HepG2 (cell line): ENCODE measurements around the gene ULK4. TPM values are rescaled to one million over a fixed set of nuclear protein-coding genes. Genes with fewer than 3 reads are reported as not detected.

ENCODE experiments used
- CBX5 ChIP-seq: sonication (generic); formaldehyde crosslinking; IDR thresholded peaks from 2 replicates; pipeline ENCODE4 v1.4.0; 2020; ENCODE audit warnings: missing genetic modification reagents, borderline replicate concordance
- GABPA ChIP-seq, 2 experiments: IDR thresholded peaks; 2 replicates each; pipeline ENCODE4 v1.6.1; 2011 to 2016; ENCODE audit warnings: low read depth in 2 of 2, low read length in 1 of 2, missing biosample characterization in 1 of 2, missing genetic modification characterization in 1 of 2
- HHEX ChIP-seq: IDR thresholded peaks from 2 replicates; pipeline ENCODE4 v1.6.1; 2016; ENCODE audit warnings: control low read depth
- KLF12 ChIP-seq: sonication (generic); formaldehyde crosslinking; IDR thresholded peaks from 2 replicates; pipeline ENCODE4 v1.4.0; 2020; ENCODE audit warnings: missing genetic modification reagents, borderline replicate concordance
- KLF16 ChIP-seq, 2 experiments: sonication (generic) in 1 of 2; formaldehyde crosslinking in 1 of 2; IDR thresholded peaks; 2 replicates each; pipeline versions ENCODE4 v1.6.1 to v1.8.0; 2016 to 2023; ENCODE audit warnings: missing genetic modification reagents in 2 of 2, missing compliant biosample characterization in 1 of 2
- LRRFIP1 ChIP-seq: sonication (generic); formaldehyde crosslinking; conservative IDR thresholded peaks from 2 replicates; pipeline ENCODE4 v1.4.0; 2020; ENCODE audit warnings: missing genetic modification reagents
- NFKB2 ChIP-seq: sonication (generic); formaldehyde crosslinking; IDR thresholded peaks from 2 replicates; pipeline ENCODE4 v1.4.0; 2020; ENCODE audit warnings: missing genetic modification reagents, borderline replicate concordance
- POGZ ChIP-seq: sonication (generic); formaldehyde crosslinking; IDR thresholded peaks from 2 replicates; pipeline ENCODE4 v1.4.0; 2020; ENCODE audit warnings: mild to moderate bottlenecking, missing genetic modification reagents
- PTBP1 ChIP-seq: fragments of 200-400 bp; formaldehyde crosslinking; IDR thresholded peaks from 2 replicates; pipeline ENCODE4 v1.6.1; 2018; ENCODE audit warnings: low read length, low read depth; ENCODE audit not compliant: poor library complexity, severe bottlenecking
- SALL2 ChIP-seq: sonication (generic); formaldehyde crosslinking; IDR thresholded peaks from 2 replicates; pipeline ENCODE4 v1.8.1; 2023; ENCODE audit warnings: mild to moderate bottlenecking, missing genetic modification reagents, inconsistent platforms
- SP1 ChIP-seq, 2 experiments: fragments of 450-650 bp in 1 of 2; sonication (generic) in 1 of 2; formaldehyde crosslinking in 1 of 2; IDR thresholded peaks; 2 replicates each; pipeline versions ENCODE4 v1.4.0 to v1.6.1; 2016 to 2020; ENCODE audit warnings: missing genetic modification reagents in 1 of 2
- SUZ12 ChIP-seq: fragments of 150-350 bp; IDR thresholded peaks from 2 replicates; pipeline ENCODE4 v1.6.1; 2014; ENCODE audit warnings: low read depth, low read length
- ZKSCAN1 ChIP-seq: fragments of 150-350 bp; IDR thresholded peaks from 2 replicates; pipeline ENCODE4 v1.6.1; 2014; ENCODE audit warnings: low read length
- ZNF367 ChIP-seq: sonication (generic); formaldehyde crosslinking; IDR thresholded peaks from 2 replicates; pipeline ENCODE4 v1.4.0; 2020; ENCODE audit warnings: missing genetic modification reagents, borderline replicate concordance
- ZNF562 ChIP-seq: sonication (generic); formaldehyde crosslinking; IDR thresholded peaks from 2 replicates; pipeline ENCODE4 v1.8.0; 2022; ENCODE audit warnings: missing genetic modification reagents, borderline replicate concordance
- ZNF569 ChIP-seq: sonication (generic); formaldehyde crosslinking; IDR thresholded peaks from 2 replicates; pipeline ENCODE4 v1.5.0; 2020; ENCODE audit warnings: mild to moderate bottlenecking, missing genetic modification reagents, moderate library complexity, borderline replicate concordance
- ZNF746 ChIP-seq: sonication (generic); formaldehyde crosslinking; IDR thresholded peaks from 2 replicates; pipeline ENCODE4 v1.8.0; 2022; ENCODE audit warnings: mild to moderate bottlenecking, missing genetic modification reagents
- polyA plus RNA-seq, 8 experiments: library from polyadenylated mRNA; depleted of rRNA in 3 of 8; stranded (reverse) in 7 of 8; unstranded in 1 of 8; fragments of >200 nt; fragmentation: Illumina TruSeq in 4 of 8; extraction: Trizol in 4 of 8; gene quantifications; 2 replicates each; pipeline versions ENCODE4 v1.2.1 to v1.2.3, GENCODE V29; 2011 to 2016; ENCODE audit warnings: low read depth in 4 of 8, missing spikeins in 1 of 8, mixed read lengths in 1 of 8; ENCODE audit not compliant: insufficient read depth in 1 of 8
- total RNA-seq, 5 experiments: library from RNA; depleted of rRNA; stranded (reverse); fragments of >200 nt; fragmentation: Illumina TruSeq; extraction: Trizol; gene quantifications; 2 replicates each; pipeline ENCODE4 v1.2.3, GENCODE V29; 2016; ENCODE audit warnings: low read depth in 1 of 5
- TF ChIP-seq, protein P1 (sequence below): sonication (generic); formaldehyde crosslinking; IDR thresholded peaks from 2 replicates; pipeline ENCODE4 v1.4.0; 2020; ENCODE audit warnings: low read depth, missing genetic modification reagents
- TF ChIP-seq, protein P2 (sequence below): sonication (generic); formaldehyde crosslinking; IDR thresholded peaks from 2 replicates; pipeline ENCODE4 v1.4.0; 2020; ENCODE audit warnings: missing genetic modification reagents, borderline replicate concordance

ULK4 gene
- total and polyA plus RNA-seq, 2 of the 13 experiments (the other 11 are each of a cell fraction or from before 2014, with no cell fraction given), result 6.7 to 11.8 TPM

- no peak for TF ChIP-seq LRRFIP1 (CRISPR knock-in tag)
- TF ChIP-seq SP1 (IDR thresholded peaks at IDR 0.05), result no peak
- TF ChIP-seq SP1 (CRISPR knock-in tag; IDR thresholded peaks at IDR 0.05), result no peak
- TF ChIP-seq ZNF367 (CRISPR knock-in tag), result no peak
- no peak for TF ChIP-seq SUZ12
- no peak for TF ChIP-seq ZNF746 (CRISPR knock-in tag)
- no peak for TF ChIP-seq KLF16 (CRISPR knock-in tag; IDR thresholded peaks at IDR 0.05)
- TF ChIP-seq PTBP1, result no peak
- TF ChIP-seq CBX5 (CRISPR knock-in tag), result peak; percentile 73; the same call in 1 of the 2 replicates
- no peak for TF ChIP-seq ZNF569 (CRISPR knock-in tag)
- no peak for TF ChIP-seq SALL2 (CRISPR knock-in tag)
- peak; percentile 57; the same call in 1 of the 2 replicates for TF ChIP-seq POGZ (CRISPR knock-in tag)
- TF ChIP-seq, protein P1, sequence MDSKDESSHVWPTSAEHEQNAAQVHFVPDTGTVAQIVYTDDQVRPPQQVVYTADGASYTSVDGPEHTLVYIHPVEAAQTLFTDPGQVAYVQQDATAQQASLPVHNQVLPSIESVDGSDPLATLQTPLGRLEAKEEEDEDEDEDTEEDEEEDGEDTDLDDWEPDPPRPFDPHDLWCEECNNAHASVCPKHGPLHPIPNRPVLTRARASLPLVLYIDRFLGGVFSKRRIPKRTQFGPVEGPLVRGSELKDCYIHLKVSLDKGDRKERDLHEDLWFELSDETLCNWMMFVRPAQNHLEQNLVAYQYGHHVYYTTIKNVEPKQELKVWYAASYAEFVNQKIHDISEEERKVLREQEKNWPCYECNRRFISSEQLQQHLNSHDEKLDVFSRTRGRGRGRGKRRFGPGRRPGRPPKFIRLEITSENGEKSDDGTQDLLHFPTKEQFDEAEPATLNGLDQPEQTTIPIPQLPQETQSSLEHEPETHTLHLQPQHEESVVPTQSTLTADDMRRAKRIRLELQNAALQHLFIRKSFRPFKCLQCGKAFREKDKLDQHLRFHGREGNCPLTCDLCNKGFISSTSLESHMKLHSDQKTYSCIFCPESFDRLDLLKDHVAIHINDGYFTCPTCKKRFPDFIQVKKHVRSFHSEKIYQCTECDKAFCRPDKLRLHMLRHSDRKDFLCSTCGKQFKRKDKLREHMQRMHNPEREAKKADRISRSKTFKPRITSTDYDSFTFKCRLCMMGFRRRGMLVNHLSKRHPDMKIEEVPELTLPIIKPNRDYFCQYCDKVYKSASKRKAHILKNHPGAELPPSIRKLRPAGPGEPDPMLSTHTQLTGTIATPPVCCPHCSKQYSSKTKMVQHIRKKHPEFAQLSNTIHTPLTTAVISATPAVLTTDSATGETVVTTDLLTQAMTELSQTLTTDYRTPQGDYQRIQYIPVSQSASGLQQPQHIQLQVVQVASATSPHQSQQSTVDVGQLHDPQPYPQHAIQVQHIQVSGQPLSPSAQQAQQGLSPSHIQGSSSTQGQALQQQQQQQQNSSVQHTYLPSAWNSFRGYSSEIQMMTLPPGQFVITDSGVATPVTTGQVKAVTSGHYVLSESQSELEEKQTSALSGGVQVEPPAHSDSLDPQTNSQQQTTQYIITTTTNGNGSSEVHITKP (CRISPR knock-in tag), result 0 out of 2 replicates have a peak, but pooled peaks have one; percentile 56
- TF ChIP-seq NFKB2 (CRISPR knock-in tag), result no peak
- no peak for TF ChIP-seq ZNF562 (CRISPR knock-in tag)
- no peak for TF ChIP-seq GABPA (IDR thresholded peaks at IDR 0.05; ENCODE audit: low read depth, low read length)
- no peak for TF ChIP-seq GABPA (CRISPR knock-in tag; IDR thresholded peaks at IDR 0.05; ENCODE audit: low read depth)
- TF ChIP-seq HHEX (CRISPR knock-in tag), result no peak
- no peak for TF ChIP-seq ZKSCAN1
- TF ChIP-seq, protein P2, sequence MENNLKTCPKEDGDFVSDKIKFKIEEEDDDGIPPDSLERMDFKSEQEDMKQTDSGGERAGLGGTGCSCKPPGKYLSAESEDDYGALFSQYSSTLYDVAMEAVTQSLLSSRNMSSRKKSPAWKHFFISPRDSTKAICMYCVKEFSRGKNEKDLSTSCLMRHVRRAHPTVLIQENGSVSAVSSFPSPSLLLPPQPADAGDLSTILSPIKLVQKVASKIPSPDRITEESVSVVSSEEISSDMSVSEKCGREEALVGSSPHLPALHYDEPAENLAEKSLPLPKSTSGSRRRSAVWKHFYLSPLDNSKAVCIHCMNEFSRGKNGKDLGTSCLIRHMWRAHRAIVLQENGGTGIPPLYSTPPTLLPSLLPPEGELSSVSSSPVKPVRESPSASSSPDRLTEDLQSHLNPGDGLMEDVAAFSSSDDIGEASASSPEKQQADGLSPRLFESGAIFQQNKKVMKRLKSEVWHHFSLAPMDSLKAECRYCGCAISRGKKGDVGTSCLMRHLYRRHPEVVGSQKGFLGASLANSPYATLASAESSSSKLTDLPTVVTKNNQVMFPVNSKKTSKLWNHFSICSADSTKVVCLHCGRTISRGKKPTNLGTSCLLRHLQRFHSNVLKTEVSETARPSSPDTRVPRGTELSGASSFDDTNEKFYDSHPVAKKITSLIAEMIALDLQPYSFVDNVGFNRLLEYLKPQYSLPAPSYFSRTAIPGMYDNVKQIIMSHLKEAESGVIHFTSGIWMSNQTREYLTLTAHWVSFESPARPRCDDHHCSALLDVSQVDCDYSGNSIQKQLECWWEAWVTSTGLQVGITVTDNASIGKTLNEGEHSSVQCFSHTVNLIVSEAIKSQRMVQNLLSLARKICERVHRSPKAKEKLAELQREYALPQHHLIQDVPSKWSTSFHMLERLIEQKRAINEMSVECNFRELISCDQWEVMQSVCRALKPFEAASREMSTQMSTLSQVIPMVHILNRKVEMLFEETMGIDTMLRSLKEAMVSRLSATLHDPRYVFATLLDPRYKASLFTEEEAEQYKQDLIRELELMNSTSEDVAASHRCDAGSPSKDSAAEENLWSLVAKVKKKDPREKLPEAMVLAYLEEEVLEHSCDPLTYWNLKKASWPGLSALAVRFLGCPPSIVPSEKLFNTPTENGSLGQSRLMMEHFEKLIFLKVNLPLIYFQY (CRISPR knock-in tag), result peak; percentile 53; the same call in 1 of the 2 replicates
- no peak for TF ChIP-seq KLF12 (CRISPR knock-in tag)
These were observed 686.8 kb downstream of the ULK4 start (continued) for GRCh38 chr3:41274944-41275668.
